OCI-LY7 (cell line): ENCODE results near the gene STX18.

Experiments used
- EZH2phosphoT487 ChIP-seq: fragments of 200-600 bp; sonication (generic); IDR thresholded peaks from 2 replicates; pipeline ENCODE4 v1.6.1; 2018; ENCODE audit warnings: low read depth, borderline replicate concordance, mild to moderate bottlenecking, mixed run types, antibody characterized with exemption, low read length, moderate library complexity, mixed read lengths
- TF ChIP-seq, protein P1 (sequence below): fragments of 200-600 bp; sonication (generic); conservative IDR thresholded peaks from 2 replicates; pipeline ENCODE4 v1.5.1; 2014; ENCODE audit warnings: mild to moderate bottlenecking, antibody characterized with exemption, low read length, moderate library complexity, mixed read lengths

DNA sequence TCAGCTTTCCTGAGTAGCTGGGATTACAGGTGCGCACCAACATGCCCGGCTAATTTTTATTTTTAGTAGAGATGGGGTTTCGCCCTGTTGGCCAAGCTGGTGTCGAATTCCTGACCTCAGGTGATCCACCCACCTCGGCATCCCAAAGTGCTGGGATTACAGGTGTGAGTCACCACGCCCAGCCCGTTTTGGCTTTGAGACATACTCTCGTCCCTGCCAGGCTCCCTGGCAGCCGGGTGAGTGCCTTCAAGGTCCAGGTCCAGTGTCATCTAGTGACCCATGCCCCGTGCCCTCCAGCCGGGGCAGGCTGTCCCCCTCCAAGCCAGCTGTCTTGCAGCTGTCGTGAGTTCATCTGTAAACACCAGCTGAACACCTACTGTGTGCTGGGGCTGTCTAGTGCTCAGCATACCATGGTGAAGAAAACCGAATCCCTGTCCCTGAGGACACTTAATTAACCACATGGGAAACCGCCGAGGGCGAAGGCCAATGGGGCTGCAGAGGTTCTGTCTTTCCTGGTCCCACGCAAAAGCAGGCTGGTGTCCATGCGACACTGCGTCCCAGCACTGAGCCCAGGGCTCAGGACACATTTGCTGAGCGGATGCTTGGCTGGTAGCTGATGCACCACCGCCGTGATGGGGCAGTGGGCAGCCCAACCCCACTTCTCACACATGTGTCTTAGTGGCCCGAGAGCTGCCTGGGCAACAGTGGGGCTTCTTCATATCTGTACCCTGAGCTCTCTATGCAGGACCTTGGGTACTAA, 133.1 kb downstream of the STX18 start:
- TF ChIP-seq, protein P1, sequence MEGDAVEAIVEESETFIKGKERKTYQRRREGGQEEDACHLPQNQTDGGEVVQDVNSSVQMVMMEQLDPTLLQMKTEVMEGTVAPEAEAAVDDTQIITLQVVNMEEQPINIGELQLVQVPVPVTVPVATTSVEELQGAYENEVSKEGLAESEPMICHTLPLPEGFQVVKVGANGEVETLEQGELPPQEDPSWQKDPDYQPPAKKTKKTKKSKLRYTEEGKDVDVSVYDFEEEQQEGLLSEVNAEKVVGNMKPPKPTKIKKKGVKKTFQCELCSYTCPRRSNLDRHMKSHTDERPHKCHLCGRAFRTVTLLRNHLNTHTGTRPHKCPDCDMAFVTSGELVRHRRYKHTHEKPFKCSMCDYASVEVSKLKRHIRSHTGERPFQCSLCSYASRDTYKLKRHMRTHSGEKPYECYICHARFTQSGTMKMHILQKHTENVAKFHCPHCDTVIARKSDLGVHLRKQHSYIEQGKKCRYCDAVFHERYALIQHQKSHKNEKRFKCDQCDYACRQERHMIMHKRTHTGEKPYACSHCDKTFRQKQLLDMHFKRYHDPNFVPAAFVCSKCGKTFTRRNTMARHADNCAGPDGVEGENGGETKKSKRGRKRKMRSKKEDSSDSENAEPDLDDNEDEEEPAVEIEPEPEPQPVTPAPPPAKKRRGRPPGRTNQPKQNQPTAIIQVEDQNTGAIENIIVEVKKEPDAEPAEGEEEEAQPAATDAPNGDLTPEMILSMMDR = no peak
- TF ChIP-seq EZH2phosphoT487 = no peak
